ENCODE measurements around the gene WASF3.

GRCh38 chr13:26544707-26545106 lies 12.8 kb upstream of the WASF3 start:
- TF ChIP-seq, protein P1, sequence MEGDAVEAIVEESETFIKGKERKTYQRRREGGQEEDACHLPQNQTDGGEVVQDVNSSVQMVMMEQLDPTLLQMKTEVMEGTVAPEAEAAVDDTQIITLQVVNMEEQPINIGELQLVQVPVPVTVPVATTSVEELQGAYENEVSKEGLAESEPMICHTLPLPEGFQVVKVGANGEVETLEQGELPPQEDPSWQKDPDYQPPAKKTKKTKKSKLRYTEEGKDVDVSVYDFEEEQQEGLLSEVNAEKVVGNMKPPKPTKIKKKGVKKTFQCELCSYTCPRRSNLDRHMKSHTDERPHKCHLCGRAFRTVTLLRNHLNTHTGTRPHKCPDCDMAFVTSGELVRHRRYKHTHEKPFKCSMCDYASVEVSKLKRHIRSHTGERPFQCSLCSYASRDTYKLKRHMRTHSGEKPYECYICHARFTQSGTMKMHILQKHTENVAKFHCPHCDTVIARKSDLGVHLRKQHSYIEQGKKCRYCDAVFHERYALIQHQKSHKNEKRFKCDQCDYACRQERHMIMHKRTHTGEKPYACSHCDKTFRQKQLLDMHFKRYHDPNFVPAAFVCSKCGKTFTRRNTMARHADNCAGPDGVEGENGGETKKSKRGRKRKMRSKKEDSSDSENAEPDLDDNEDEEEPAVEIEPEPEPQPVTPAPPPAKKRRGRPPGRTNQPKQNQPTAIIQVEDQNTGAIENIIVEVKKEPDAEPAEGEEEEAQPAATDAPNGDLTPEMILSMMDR (conservative IDR thresholded peaks at IDR 0.05 in 1 of 2, IDR thresholded peaks at IDR 0.05 in 1 of 2; ENCODE audit: extremely low read depth in 1 of 2, insufficient read depth in 1 of 2, low read depth in 1 of 2, low read length in 2 of 2), result no peak
- no peak for TF ChIP-seq EZH2 (IDR thresholded peaks at IDR 0.05; ENCODE audit: borderline replicate concordance, low read length)

Data from mammary epithelial cell (primary cell).